ENCODE results near the gene TCF3. TPM values are rescaled to one million over a fixed set of nuclear protein-coding genes. Genes with fewer than 3 reads are reported as not detected.

The TCF3 gene
- polyA plus RNA-seq, 6 donors from 2014 or later = 17.5 to 45.6 (median 24.8) TPM

GRCh38 chr19:1585243-1585580, 67.2 kb downstream of the TCF3 start:
- no peak overlapping the region for H3K4me3 Mint-ChIP-seq
- no peak overlapping the region for H3K27ac Mint-ChIP-seq
- no peaks in the 10 kb centered on the region for H3K36me3 Mint-ChIP-seq
- H3K27me3 Mint-ChIP-seq = no peaks in the 10 kb centered on the region
- no peak for DNase-seq
- no peak for ATAC-seq (ENCODE audit: low read depth in 2 of 2)
- H3K9me3 Mint-ChIP-seq = no peaks in the 10 kb centered on the region
- peaks cover 11 to 16% (median 16%) of the 10 kb centered on the region in 3 donors for H3K4me1 Mint-ChIP-seq

- peak overlapping the region in 1 of 6 donors; percentile 59 for H3K27ac Mint-ChIP-seq
- no peak for ATAC-seq (ENCODE audit: low read depth in 2 of 2)
- DNase-seq = no peak
- no peaks in the 10 kb centered on the region for H3K36me3 Mint-ChIP-seq
- H3K4me1 Mint-ChIP-seq = peaks cover 10 to 12% (median 12%) of the 10 kb centered on the region in 3 donors
- no peaks in the 10 kb centered on the region for H3K27me3 Mint-ChIP-seq
- no peak overlapping the region for H3K4me3 Mint-ChIP-seq
- no peaks in the 10 kb centered on the region for H3K9me3 Mint-ChIP-seq
Measured at GRCh38 chr19:1584500-1585242, 67.7 kb downstream of the TCF3 start.

GRCh38 chr19:1582201-1582600, 70.2 kb downstream of the TCF3 start:
- Mint-ChIP-seq H3K4me3 (no peak overlapping the region), H3K9me3 (no peaks in the 10 kb centered on the region), H3K36me3 (no peaks in the 10 kb centered on the region), H3K27me3 (no peaks in the 10 kb centered on the region), H3K27ac (no peak overlapping the region), H3K4me1 (peaks cover 2 to 15% (median 8%) of the 10 kb centered on the region in 3 donors)
- ATAC-seq (ENCODE audit: low read depth in 2 of 2) (no peak), DNase-seq (no peak)

GRCh38 chr19:1580957-1581356, 71.5 kb downstream of the TCF3 start:
- Mint-ChIP-seq H3K36me3 (peaks cover 0 to 3% of the 10 kb centered on the region in 2 donors), H3K27ac (no peak overlapping the region), H3K9me3 (no peaks in the 10 kb centered on the region), H3K27me3 (no peaks in the 10 kb centered on the region), H3K4me3 (no peak overlapping the region), H3K4me1 (peaks cover 2 to 12% (median 6%) of the 10 kb centered on the region in 3 donors)
- ATAC-seq (ENCODE audit: low read depth in 2 of 2) = no peak
- no peak for DNase-seq

- Mint-ChIP-seq H3K27ac (no peak overlapping the region), H3K9me3 (no peaks in the 10 kb centered on the region), H3K27me3 (no peaks in the 10 kb centered on the region), H3K4me3 (peak overlapping the region in 1 of 8 donors; percentile 47), H3K4me1 (peaks cover 6 to 7% (median 6%) of the 10 kb centered on the region in 3 donors), H3K36me3 (peaks cover 0 to 8% of the 10 kb centered on the region in 2 donors)
- DNase-seq = no peak
- ATAC-seq (ENCODE audit: low read depth in 2 of 2) = no peak
Measured at GRCh38 chr19:1580382-1580781, 72.0 kb downstream of the TCF3 start.

- DNase-seq (no peak), ATAC-seq (ENCODE audit: low read depth in 2 of 2) (no peak)
- H3K4me3 Mint-ChIP-seq = no peak overlapping the region
- no peaks in the 10 kb centered on the region for H3K27me3 Mint-ChIP-seq
- H3K4me1 Mint-ChIP-seq = peaks cover 5% of the 10 kb centered on the region in 3 donors
- H3K36me3 Mint-ChIP-seq = peaks cover 0 to 8% of the 10 kb centered on the region in 2 donors
- H3K27ac Mint-ChIP-seq = peak overlapping the region in 1 of 6 donors; percentile 82
- no peaks in the 10 kb centered on the region for H3K9me3 Mint-ChIP-seq
Measured at GRCh38 chr19:1579222-1579621, 73.2 kb downstream of the TCF3 start.

GRCh38 chr19:1577929-1578618, 74.3 kb downstream of the TCF3 start:
- no peak overlapping the region for H3K27ac Mint-ChIP-seq
- no peaks in the 10 kb centered on the region for H3K27me3 Mint-ChIP-seq
- H3K4me1 Mint-ChIP-seq = peaks cover 4 to 8% (median 5%) of the 10 kb centered on the region in 3 donors
- ATAC-seq (ENCODE audit: low read depth in 2 of 2) = no peak
- H3K4me3 Mint-ChIP-seq = peak overlapping the region in 1 of 8 donors; percentile 50
- H3K9me3 Mint-ChIP-seq = no peaks in the 10 kb centered on the region
- DNase-seq = no peak
- peaks cover 0 to 8% of the 10 kb centered on the region in 2 donors for H3K36me3 Mint-ChIP-seq

- Mint-ChIP-seq H3K36me3 (peaks cover 0 to 8% of the 10 kb centered on the region in 2 donors), H3K27me3 (no peaks in the 10 kb centered on the region), H3K4me3 (no peak overlapping the region), H3K9me3 (no peaks in the 10 kb centered on the region), H3K27ac (no peak overlapping the region), H3K4me1 (peaks cover 4 to 8% (median 5%) of the 10 kb centered on the region in 3 donors)
- no peak for DNase-seq
- ATAC-seq (ENCODE audit: low read depth in 2 of 2) = no peak
Measured at GRCh38 chr19:1577090-1577928, 75.1 kb downstream of the TCF3 start.

- Mint-ChIP-seq H3K9me3 (no peaks in the 10 kb centered on the region), H3K36me3 (peaks cover 0 to 8% of the 10 kb centered on the region in 2 donors)
Measured at GRCh38 chr19:1576242-1577089, 75.9 kb downstream of the TCF3 start.

GRCh38 chr19:1575323-1576241, 76.8 kb downstream of the TCF3 start:
- no peaks in the 10 kb centered on the region for H3K9me3 Mint-ChIP-seq
- H3K27me3 Mint-ChIP-seq = peaks cover 0 to 1% (median under 1%) of the 10 kb centered on the region in 3 donors
- peaks cover 4 to 9% (median 5%) of the 10 kb centered on the region in 3 donors for H3K4me1 Mint-ChIP-seq
- H3K36me3 Mint-ChIP-seq = peaks cover 0 to 8% of the 10 kb centered on the region in 2 donors
- no peak for DNase-seq
- peak overlapping the region in 2 of 6 donors; percentile 52 to 76 for H3K27ac Mint-ChIP-seq
- ATAC-seq (ENCODE audit: low read depth in 2 of 2) = no peak
- H3K4me3 Mint-ChIP-seq = no peak overlapping the region

More at GRCh38 chr19:1576242-1577089, 75.9 kb downstream of the TCF3 start:
- Mint-ChIP-seq H3K4me3 (no peak overlapping the region), H3K27me3 (no peaks in the 10 kb centered on the region), H3K4me1 (peaks cover 4 to 8% (median 5%) of the 10 kb centered on the region in 3 donors), H3K27ac (peak overlapping the region in 1 of 6 donors; percentile 52)
- no peak for ATAC-seq (ENCODE audit: low read depth in 2 of 2)
- DNase-seq = no peak

GRCh38 chr19:1574354-1575136, 77.9 kb downstream of the TCF3 start:
- no peaks in the 10 kb centered on the region for H3K9me3 Mint-ChIP-seq
- H3K27ac Mint-ChIP-seq = no peak overlapping the region
- DNase-seq (no peak), ATAC-seq (ENCODE audit: low read depth in 2 of 2) (no peak)
- peaks cover 12 to 18% (median 12%) of the 10 kb centered on the region in 3 donors for H3K4me1 Mint-ChIP-seq
- H3K27me3 Mint-ChIP-seq = peaks cover 6 to 12% (median 11%) of the 10 kb centered on the region in 3 donors
- peak overlapping the region in 1 of 8 donors; percentile 15 for H3K4me3 Mint-ChIP-seq
- H3K36me3 Mint-ChIP-seq = peaks cover 0 to 8% of the 10 kb centered on the region in 2 donors

Data from naive B cell (primary cell).